Measurements from ENCODE around the gene CCDC7.

Gene CCDC7

DNA sequence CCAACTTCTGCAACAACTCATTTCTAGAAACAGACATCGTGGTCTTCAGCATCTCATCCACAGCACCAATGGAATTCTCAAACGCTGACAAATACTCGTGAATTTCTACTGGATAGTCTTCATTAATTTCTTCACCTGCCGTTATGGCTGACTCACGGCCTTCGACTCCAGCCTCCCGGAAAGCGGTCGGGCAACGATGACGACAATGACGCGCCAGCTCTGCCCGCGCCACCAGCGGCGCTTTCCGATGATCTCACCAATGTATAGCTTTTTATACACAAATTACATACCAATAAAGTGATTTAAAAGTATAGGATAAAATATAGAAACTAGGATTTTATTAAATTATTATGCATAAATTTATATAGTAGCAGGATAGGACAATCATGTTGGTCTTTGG lies 65.7 kb downstream of the CCDC7 start:
- Histone ChIP-seq H4K12ac (ENCODE audit: low read depth, low read length) (no peak overlapping the region), H2BK12ac (ENCODE audit: low read length) (no peak overlapping the region), H4K8ac (ENCODE audit: low read depth, low read length) (no peak overlapping the region), H2BK5ac (ENCODE audit: low read depth, low read length, poor library complexity) (no peak overlapping the region), H4K91ac (ENCODE audit: low read depth, low read length) (no peak overlapping the region), H3K4me2 (ENCODE audit: low read length) (no peak overlapping the region), H2AK5ac (ENCODE audit: low read length) (no peak overlapping the region), H3K9ac (ENCODE audit: low read length) (no peak overlapping the region), H3K27ac (ENCODE audit: low read depth, low read length) (no peak overlapping the region), H3K18ac (ENCODE audit: low read length) (no peak overlapping the region), H3K4me1 (ENCODE audit: control insufficient read depth in 1 of 2, insufficient read depth in 2 of 2, low read length in 2 of 2) (no peaks in the 10 kb centered on the region), H3K4ac (ENCODE audit: low read depth, low read length) (no peak overlapping the region), H3K14ac (ENCODE audit: low read length) (no peak overlapping the region), H3K36me3 (ENCODE audit: control insufficient read depth in 1 of 2, insufficient read depth in 2 of 2, low read length in 2 of 2) (no peaks in the 10 kb centered on the region), H3K79me2 (ENCODE audit: control insufficient read depth, insufficient read depth, low read length, poor library complexity) (no peaks in the 10 kb centered on the region), H2BK120ac (ENCODE audit: insufficient read depth, low read length, poor library complexity) (no peak overlapping the region), H3K4me3 (ENCODE audit: low read depth, low read length) (no peak overlapping the region), H3K79me1 (ENCODE audit: low read length) (no peaks in the 10 kb centered on the region), H3K9me3 (ENCODE audit: insufficient read depth, low read depth, low read length) (no peaks in the 10 kb centered on the region), H2AFZ (ENCODE audit: insufficient read depth, low read length, poor library complexity) (no peak overlapping the region), H3K23ac (ENCODE audit: low read length) (no peak overlapping the region), H3K27me3 (ENCODE audit: insufficient read depth, low read length) (no peaks in the 10 kb centered on the region)
- no CpG with 5 or more reads among the region's 18 CpGs for WGBS (ENCODE audit: extremely low coverage, insufficient coverage, insufficient read length)
- DNase-seq: peak in 1 of 2 donors; percentile 3

DNA sequence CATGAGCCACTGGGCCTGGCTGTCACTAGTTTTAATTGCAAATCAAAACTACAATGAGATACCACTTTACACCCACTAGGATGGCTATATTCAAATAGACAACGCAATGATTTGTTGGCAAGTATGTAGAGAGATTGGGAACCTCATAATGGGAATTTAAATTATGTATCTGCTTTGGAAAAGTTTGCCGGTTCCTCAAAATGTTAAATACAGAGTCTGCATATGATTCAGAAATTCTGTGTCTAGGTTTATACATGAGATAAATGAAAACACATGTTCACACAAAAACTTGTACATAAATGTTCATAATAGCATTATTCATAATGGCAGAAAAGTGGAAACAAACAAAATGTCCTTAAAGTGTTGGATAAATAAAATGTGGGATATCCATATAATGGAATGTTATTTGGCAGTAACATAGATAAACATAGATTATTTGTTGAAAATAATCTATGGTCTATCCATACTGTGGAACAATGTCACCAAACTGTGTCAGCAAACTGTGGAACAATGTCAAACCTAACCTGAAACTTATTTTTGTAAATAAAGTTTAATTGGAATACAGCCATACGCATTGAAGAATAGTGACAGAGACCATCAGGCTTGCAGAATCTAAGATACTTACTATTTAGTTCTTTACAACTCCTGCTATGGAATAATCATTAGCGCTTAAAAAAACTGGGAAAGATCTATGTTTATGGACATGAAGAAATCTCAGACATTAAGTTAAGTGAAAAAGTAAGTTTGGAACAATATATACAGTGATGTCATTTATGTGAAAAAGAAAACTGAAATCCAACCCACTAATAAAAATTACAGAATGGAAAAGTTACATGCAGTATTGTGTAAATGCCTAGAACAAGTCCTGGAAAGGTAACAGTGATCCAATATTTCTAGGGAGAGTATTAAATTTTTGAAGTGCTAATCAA lies 70.9 kb downstream of the CCDC7 start:
- H3K4me1 ChIP-seq (ENCODE audit: control insufficient read depth in 1 of 2, insufficient read depth in 2 of 2, low read length in 2 of 2): no peaks in the 10 kb centered on the region
- H3K4me2 ChIP-seq (ENCODE audit: low read length): no peak overlapping the region
- H3K79me1 ChIP-seq (ENCODE audit: low read length): no peaks in the 10 kb centered on the region
- H3K79me2 ChIP-seq (ENCODE audit: control insufficient read depth, insufficient read depth, low read length, poor library complexity): no peaks in the 10 kb centered on the region
- no peak overlapping the region for H3K18ac ChIP-seq (ENCODE audit: low read length)
- H3K27ac ChIP-seq (ENCODE audit: low read depth, low read length): no peak overlapping the region
- H2BK5ac ChIP-seq (ENCODE audit: low read depth, low read length, poor library complexity): no peak overlapping the region
- no peak for DNase-seq
- H3K27me3 ChIP-seq (ENCODE audit: insufficient read depth, low read length): no peaks in the 10 kb centered on the region
- no peak overlapping the region for H2AFZ ChIP-seq (ENCODE audit: insufficient read depth, low read length, poor library complexity)
- H2BK12ac ChIP-seq (ENCODE audit: low read length): no peak overlapping the region
- H4K12ac ChIP-seq (ENCODE audit: low read depth, low read length): no peak overlapping the region
- H4K8ac ChIP-seq (ENCODE audit: low read depth, low read length): no peak overlapping the region
- H3K23ac ChIP-seq (ENCODE audit: low read length): no peak overlapping the region
- no peak overlapping the region for H3K14ac ChIP-seq (ENCODE audit: low read length)
- no peak overlapping the region for H3K9ac ChIP-seq (ENCODE audit: low read length)
- H3K36me3 ChIP-seq (ENCODE audit: control insufficient read depth in 1 of 2, insufficient read depth in 2 of 2, low read length in 2 of 2): no peaks in the 10 kb centered on the region
- no peak overlapping the region for H2BK120ac ChIP-seq (ENCODE audit: insufficient read depth, low read length, poor library complexity)
- no CpG with 5 or more reads among the region's 4 CpGs for WGBS (ENCODE audit: extremely low coverage, insufficient coverage, insufficient read length)
- H3K9me3 ChIP-seq (ENCODE audit: insufficient read depth, low read depth, low read length): no peaks in the 10 kb centered on the region
- no peak overlapping the region for H3K4me3 ChIP-seq (ENCODE audit: low read depth, low read length)
- H2AK5ac ChIP-seq (ENCODE audit: low read length): no peak overlapping the region
- no peak overlapping the region for H4K91ac ChIP-seq (ENCODE audit: low read depth, low read length)
- H3K4ac ChIP-seq (ENCODE audit: low read depth, low read length): no peak overlapping the region

DNA sequence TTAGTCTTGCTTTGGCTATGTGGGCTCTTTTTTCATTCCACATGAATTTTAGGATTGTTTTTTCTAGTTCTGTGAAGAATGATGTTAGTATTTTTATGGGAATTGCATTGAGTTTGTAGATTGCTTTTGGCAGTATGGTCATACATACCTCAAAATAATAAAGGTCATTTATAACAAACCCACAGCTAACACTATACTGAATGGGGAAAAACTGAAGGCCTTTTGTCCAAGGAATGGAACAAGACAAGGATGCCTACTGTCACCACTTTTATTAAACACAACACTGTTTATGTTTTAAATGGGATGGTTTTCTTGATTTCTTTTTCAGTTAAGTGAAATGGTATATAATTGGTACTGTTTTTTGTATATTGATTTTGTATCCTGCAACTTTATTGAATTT lies 84.3 kb downstream of the CCDC7 start:
- no peak overlapping the region for H3K18ac ChIP-seq (ENCODE audit: low read length)
- no peak overlapping the region for H4K12ac ChIP-seq (ENCODE audit: low read depth, low read length)
- no peak overlapping the region for H3K4ac ChIP-seq (ENCODE audit: low read depth, low read length)
- H2BK120ac ChIP-seq (ENCODE audit: insufficient read depth, low read length, poor library complexity): no peak overlapping the region
- H3K23ac ChIP-seq (ENCODE audit: low read length): no peak overlapping the region
- peaks cover 2% of the 10 kb centered on the region for H3K9me3 ChIP-seq (ENCODE audit: insufficient read depth, low read depth, low read length)
- H4K91ac ChIP-seq (ENCODE audit: low read depth, low read length): no peak overlapping the region
- no peak for DNase-seq
- H4K8ac ChIP-seq (ENCODE audit: low read depth, low read length): no peak overlapping the region
- no peak overlapping the region for H3K9ac ChIP-seq (ENCODE audit: low read length)
- no peak overlapping the region for H2AK5ac ChIP-seq (ENCODE audit: low read length)
- no peaks in the 10 kb centered on the region for H3K36me3 ChIP-seq (ENCODE audit: control insufficient read depth in 1 of 2, insufficient read depth in 2 of 2, low read length in 2 of 2)
- H3K4me3 ChIP-seq (ENCODE audit: low read depth, low read length): no peak overlapping the region
- H2BK12ac ChIP-seq (ENCODE audit: low read length): no peak overlapping the region
- H3K79me1 ChIP-seq (ENCODE audit: low read length): no peaks in the 10 kb centered on the region
- H3K79me2 ChIP-seq (ENCODE audit: control insufficient read depth, insufficient read depth, low read length, poor library complexity): no peaks in the 10 kb centered on the region
- H3K27me3 ChIP-seq (ENCODE audit: insufficient read depth, low read length): no peaks in the 10 kb centered on the region
- no peaks in the 10 kb centered on the region for H3K4me1 ChIP-seq (ENCODE audit: control insufficient read depth in 1 of 2, insufficient read depth in 2 of 2, low read length in 2 of 2)
- H3K27ac ChIP-seq (ENCODE audit: low read depth, low read length): no peak overlapping the region
- no peak overlapping the region for H2AFZ ChIP-seq (ENCODE audit: insufficient read depth, low read length, poor library complexity)
- no peak overlapping the region for H3K4me2 ChIP-seq (ENCODE audit: low read length)
- no peak overlapping the region for H3K14ac ChIP-seq (ENCODE audit: low read length)
- H2BK5ac ChIP-seq (ENCODE audit: low read depth, low read length, poor library complexity): no peak overlapping the region

DNA sequence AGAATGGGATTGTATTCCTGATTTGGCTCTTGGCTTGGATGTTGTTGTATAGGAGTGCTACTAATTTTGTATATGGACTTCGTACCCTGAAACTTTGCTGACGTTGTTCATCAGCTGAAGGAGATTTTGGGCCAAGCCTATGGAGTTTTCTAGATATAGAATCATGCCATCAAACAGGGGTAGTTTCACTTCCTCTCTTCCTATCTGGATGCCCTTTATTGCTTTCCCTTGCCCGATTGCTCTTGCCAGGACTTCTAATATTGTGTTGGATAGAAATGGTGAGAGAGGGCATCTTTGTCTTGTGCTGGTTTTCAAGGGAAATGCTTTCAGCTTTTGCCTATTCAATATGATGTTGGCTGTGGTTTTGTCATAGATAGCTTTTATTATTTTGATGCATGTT lies 92.3 kb downstream of the CCDC7 start:
- Histone ChIP-seq H2BK5ac (ENCODE audit: low read depth, low read length, poor library complexity) (no peak overlapping the region), H4K12ac (ENCODE audit: low read depth, low read length) (no peak overlapping the region), H3K27me3 (ENCODE audit: insufficient read depth, low read length) (no peaks in the 10 kb centered on the region), H3K79me2 (ENCODE audit: control insufficient read depth, insufficient read depth, low read length, poor library complexity) (no peaks in the 10 kb centered on the region), H4K91ac (ENCODE audit: low read depth, low read length) (no peak overlapping the region), H2BK12ac (ENCODE audit: low read length) (no peak overlapping the region), H3K14ac (ENCODE audit: low read length) (no peak overlapping the region), H3K23ac (ENCODE audit: low read length) (no peak overlapping the region), H3K36me3 (ENCODE audit: control insufficient read depth in 1 of 2, insufficient read depth in 2 of 2, low read length in 2 of 2) (no peaks in the 10 kb centered on the region), H2BK120ac (ENCODE audit: insufficient read depth, low read length, poor library complexity) (no peak overlapping the region), H3K9me3 (ENCODE audit: insufficient read depth, low read depth, low read length) (no peaks in the 10 kb centered on the region), H3K4me2 (ENCODE audit: low read length) (no peak overlapping the region), H3K27ac (ENCODE audit: low read depth, low read length) (no peak overlapping the region), H3K18ac (ENCODE audit: low read length) (no peak overlapping the region), H3K4me1 (ENCODE audit: control insufficient read depth in 1 of 2, insufficient read depth in 2 of 2, low read length in 2 of 2) (no peaks in the 10 kb centered on the region), H3K4ac (ENCODE audit: low read depth, low read length) (no peak overlapping the region), H4K8ac (ENCODE audit: low read depth, low read length) (no peak overlapping the region), H2AFZ (ENCODE audit: insufficient read depth, low read length, poor library complexity) (no peak overlapping the region), H3K9ac (ENCODE audit: low read length) (no peak overlapping the region), H3K4me3 (ENCODE audit: low read depth, low read length) (no peak overlapping the region), H3K79me1 (ENCODE audit: low read length) (no peaks in the 10 kb centered on the region), H2AK5ac (ENCODE audit: low read length) (no peak overlapping the region)
- WGBS (ENCODE audit: extremely low coverage, insufficient coverage, insufficient read length): no CpG with 5 or more reads among the region's 3 CpGs
- DNase-seq: no peak

Data from trophoblast cell (in vitro differentiated cells and primary cell).